ENCODE measurements around the gene ALAS1. TPM values are rescaled to one million over a fixed set of nuclear protein-coding genes. Genes with fewer than 3 reads are reported as not detected.

The ALAS1 gene
- polyA plus RNA-seq, 1 donor (not counting 4 experiments of a cell fraction or from before 2014, with no cell fraction given), result 74.1 TPM

DNA sequence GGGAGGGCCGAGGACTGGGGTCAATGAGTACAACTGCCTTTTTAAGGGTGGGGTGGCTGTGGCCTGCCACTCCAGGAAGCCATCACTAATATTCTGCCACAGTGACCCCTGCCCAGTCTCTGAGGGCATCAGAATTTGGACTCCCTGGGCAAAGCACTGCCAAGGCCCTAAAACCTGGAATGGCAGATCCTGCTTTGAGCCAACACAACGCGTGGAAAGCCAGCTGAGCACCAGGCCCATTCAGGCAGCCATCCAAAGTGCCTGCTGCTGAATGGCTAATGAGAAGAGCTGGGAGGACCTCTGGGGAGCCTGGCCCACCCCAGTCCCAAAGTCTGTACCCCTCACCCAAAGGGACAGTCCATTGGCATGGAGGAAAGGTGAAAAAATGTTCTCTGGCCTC is 36.0 kb downstream of the ALAS1 start:
- peaks cover 58% of the 10 kb centered on the region for H3K79me2 ChIP-seq (ENCODE audit: control insufficient read depth, insufficient read depth, low read length)
- dilution Hi-C loops (cut with MboI; ENCODE audit: extremely low pct_ligation_motif_present, low sequenced_read_pairs), result no loop called here
- peaks cover 8% of the 10 kb centered on the region for H4K20me1 ChIP-seq (ENCODE audit: control insufficient read depth, extremely low read depth, insufficient read depth, low read length)
- no peaks in the 10 kb centered on the region for H3K9me3 ChIP-seq (ENCODE audit: control insufficient read depth, low read depth, low read length)
- no peaks in the 10 kb centered on the region for H3K27me3 ChIP-seq (ENCODE audit: control insufficient read depth, extremely low read depth, insufficient read depth, low read length)
- H3K9ac ChIP-seq (ENCODE audit: control insufficient read depth, extremely low read depth, insufficient read depth, low read length), result no peak overlapping the region
- no peak overlapping the region for H3K27ac ChIP-seq (ENCODE audit: control insufficient read depth, insufficient read depth, low read length)
- H3K4me3 ChIP-seq (ENCODE audit: control insufficient read depth in 2 of 3, extremely low read depth in 1 of 3, insufficient read depth in 2 of 3, low read depth in 1 of 3, low read length in 3 of 3), result no peak overlapping the region
- peaks cover 15% of the 10 kb centered on the region for H3K4me1 ChIP-seq (ENCODE audit: control insufficient read depth, extremely low read depth, insufficient read depth, low read length)
- no peak for DNase-seq (ENCODE audit: low read depth, low spot score)
- peaks cover 29 to 40% of the 10 kb centered on the region in 2 experiments for H3K36me3 ChIP-seq (ENCODE audit: control insufficient read depth in 2 of 2, extremely low read depth in 1 of 2, insufficient read depth in 2 of 2, low read length in 2 of 2)
- no peak for FAIRE-seq
- TF ChIP-seq EZH2 (IDR thresholded peaks at IDR 0.05; ENCODE audit: low read length), result no peak
- TF ChIP-seq, protein P1, sequence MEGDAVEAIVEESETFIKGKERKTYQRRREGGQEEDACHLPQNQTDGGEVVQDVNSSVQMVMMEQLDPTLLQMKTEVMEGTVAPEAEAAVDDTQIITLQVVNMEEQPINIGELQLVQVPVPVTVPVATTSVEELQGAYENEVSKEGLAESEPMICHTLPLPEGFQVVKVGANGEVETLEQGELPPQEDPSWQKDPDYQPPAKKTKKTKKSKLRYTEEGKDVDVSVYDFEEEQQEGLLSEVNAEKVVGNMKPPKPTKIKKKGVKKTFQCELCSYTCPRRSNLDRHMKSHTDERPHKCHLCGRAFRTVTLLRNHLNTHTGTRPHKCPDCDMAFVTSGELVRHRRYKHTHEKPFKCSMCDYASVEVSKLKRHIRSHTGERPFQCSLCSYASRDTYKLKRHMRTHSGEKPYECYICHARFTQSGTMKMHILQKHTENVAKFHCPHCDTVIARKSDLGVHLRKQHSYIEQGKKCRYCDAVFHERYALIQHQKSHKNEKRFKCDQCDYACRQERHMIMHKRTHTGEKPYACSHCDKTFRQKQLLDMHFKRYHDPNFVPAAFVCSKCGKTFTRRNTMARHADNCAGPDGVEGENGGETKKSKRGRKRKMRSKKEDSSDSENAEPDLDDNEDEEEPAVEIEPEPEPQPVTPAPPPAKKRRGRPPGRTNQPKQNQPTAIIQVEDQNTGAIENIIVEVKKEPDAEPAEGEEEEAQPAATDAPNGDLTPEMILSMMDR (optimal IDR thresholded peaks at IDR 0.05 in 1 of 3, IDR thresholded peaks at IDR 0.05 in 1 of 3, conservative IDR thresholded peaks at IDR 0.05 in 1 of 3; ENCODE audit: extremely low read depth in 1 of 3, insufficient read depth in 2 of 3, low read length in 3 of 3), result no peak
- H2AFZ ChIP-seq (ENCODE audit: control insufficient read depth, low read length), result no peak overlapping the region
- H3K4me2 ChIP-seq (ENCODE audit: control insufficient read depth, extremely low read depth, insufficient read depth, low read depth, low read length), result no peak overlapping the region
- no peaks in the 10 kb centered on the region for H3K9me1 ChIP-seq (ENCODE audit: control insufficient read depth, extremely low read depth, insufficient read depth, low read length)

DNA sequence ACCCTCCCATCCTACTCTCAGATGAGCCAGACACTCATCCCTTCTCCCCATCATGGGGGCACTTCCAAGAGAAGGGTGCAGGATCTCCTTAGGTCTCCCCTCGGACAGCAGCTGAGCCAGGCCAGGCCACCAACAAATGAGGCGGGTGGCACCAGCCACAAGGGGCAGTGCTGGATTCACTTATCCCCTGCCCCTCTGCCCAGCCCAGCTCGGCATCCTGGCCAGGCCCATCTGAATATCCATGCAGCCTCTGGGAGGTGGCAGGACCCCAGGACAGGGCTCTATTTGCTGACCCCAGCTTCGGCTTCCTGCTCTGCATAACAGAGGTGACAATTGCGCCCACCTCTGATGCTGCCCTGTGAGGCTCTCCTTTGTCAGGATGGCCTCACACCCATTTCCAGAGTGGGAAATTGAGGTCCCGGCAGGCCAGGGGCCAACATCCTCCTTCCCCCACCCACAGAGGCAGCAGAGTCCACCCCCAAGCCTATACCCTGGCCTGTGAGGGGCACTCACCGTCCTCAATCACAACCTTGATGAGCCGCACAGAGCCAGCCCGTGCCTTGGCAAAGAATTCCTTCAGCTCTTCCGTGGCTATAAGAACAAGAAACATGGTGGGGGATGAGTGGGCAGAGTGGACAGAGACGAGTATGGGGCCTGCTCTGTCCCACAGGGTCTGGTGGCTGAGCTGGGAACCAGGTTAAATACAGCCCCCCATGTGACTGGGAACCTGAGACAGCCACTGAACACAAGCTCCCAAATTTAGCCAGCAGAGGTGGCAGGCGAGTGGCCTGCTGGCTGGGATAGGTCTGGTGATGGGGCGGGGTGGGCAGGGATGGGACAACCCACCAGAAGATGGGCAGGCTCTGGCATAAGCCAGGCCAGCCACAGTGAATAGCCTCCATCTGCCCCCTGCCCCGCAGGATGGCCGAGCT is 36.8 kb downstream of the ALAS1 start:
- TF ChIP-seq, protein P1 (optimal IDR thresholded peaks at IDR 0.05 in 1 of 3, IDR thresholded peaks at IDR 0.05 in 1 of 3, conservative IDR thresholded peaks at IDR 0.05 in 1 of 3; ENCODE audit: extremely low read depth in 1 of 3, insufficient read depth in 2 of 3, low read length in 3 of 3), result no peak
- TF ChIP-seq EZH2 (IDR thresholded peaks at IDR 0.05; ENCODE audit: low read length), result no peak
- Histone ChIP-seq H3K4me1 (ENCODE audit: control insufficient read depth, extremely low read depth, insufficient read depth, low read length) (peaks cover 16% of the 10 kb centered on the region), H3K9me1 (ENCODE audit: control insufficient read depth, extremely low read depth, insufficient read depth, low read length) (no peaks in the 10 kb centered on the region), H3K4me2 (ENCODE audit: control insufficient read depth, extremely low read depth, insufficient read depth, low read depth, low read length) (no peak overlapping the region), H2AFZ (ENCODE audit: control insufficient read depth, low read length) (no peak overlapping the region), H3K36me3 (ENCODE audit: control insufficient read depth in 2 of 2, extremely low read depth in 1 of 2, insufficient read depth in 2 of 2, low read length in 2 of 2) (peaks cover 20 to 37% of the 10 kb centered on the region in 2 experiments), H3K27me3 (ENCODE audit: control insufficient read depth, extremely low read depth, insufficient read depth, low read length) (no peaks in the 10 kb centered on the region), H3K4me3 (ENCODE audit: control insufficient read depth in 2 of 3, extremely low read depth in 1 of 3, insufficient read depth in 2 of 3, low read depth in 1 of 3, low read length in 3 of 3) (no peak overlapping the region), H3K27ac (ENCODE audit: control insufficient read depth, insufficient read depth, low read length) (no peak overlapping the region), H4K20me1 (ENCODE audit: control insufficient read depth, extremely low read depth, insufficient read depth, low read length) (peaks cover 8% of the 10 kb centered on the region), H3K79me2 (ENCODE audit: control insufficient read depth, insufficient read depth, low read length) (peaks cover 64% of the 10 kb centered on the region), H3K9ac (ENCODE audit: control insufficient read depth, extremely low read depth, insufficient read depth, low read length) (no peak overlapping the region), H3K9me3 (ENCODE audit: control insufficient read depth, low read depth, low read length) (no peaks in the 10 kb centered on the region)
- DNase-seq (ENCODE audit: low read depth, low spot score), result no peak
- dilution Hi-C loops (cut with MboI; ENCODE audit: extremely low pct_ligation_motif_present, low sequenced_read_pairs), result no loop called here
- FAIRE-seq, result no peak
